ENCODE results near the gene EFHD1. TPM values are rescaled to one million over a fixed set of nuclear protein-coding genes. Genes with fewer than 3 reads are reported as not detected.
"Not testable (repeated sequence)": the region's sequence is repeated elsewhere in the genome, so short reads cannot be mapped to it uniquely, and the experiment has no call there.

The EFHD1 gene
- total RNA-seq, 3 donors from 2014 or later: 0.16 to 0.69 (median 0.35) TPM

DNA sequence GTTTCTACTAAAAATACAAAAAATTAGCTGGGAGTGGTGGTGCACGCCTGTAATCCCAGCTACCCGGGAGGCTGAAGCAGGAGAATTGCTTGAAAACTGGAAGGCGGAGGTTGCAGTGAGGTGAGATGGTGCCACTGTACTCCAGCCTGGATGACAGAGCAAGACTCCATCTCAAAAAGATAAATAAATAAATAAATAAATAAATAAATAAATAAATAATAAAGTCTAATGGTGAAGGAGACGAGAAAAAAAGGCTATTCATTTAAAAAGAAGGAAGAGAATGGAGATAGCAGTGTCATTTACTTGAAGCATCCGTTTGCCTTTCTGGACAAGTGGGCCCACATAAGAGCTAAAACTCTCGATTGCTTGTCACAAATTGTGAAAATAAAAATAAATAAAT lies 52.0 kb downstream of the EFHD1 start:
- H3K4me1 Mint-ChIP-seq (ENCODE audit: low read depth); DNase-seq; H3K27me3 Mint-ChIP-seq (ENCODE audit: low read depth); ATAC-seq; H3K4me3 Mint-ChIP-seq; H3K9me3 Mint-ChIP-seq; H3K36me3 Mint-ChIP-seq (ENCODE audit: insufficient read depth): not testable (repeated sequence)

DNA sequence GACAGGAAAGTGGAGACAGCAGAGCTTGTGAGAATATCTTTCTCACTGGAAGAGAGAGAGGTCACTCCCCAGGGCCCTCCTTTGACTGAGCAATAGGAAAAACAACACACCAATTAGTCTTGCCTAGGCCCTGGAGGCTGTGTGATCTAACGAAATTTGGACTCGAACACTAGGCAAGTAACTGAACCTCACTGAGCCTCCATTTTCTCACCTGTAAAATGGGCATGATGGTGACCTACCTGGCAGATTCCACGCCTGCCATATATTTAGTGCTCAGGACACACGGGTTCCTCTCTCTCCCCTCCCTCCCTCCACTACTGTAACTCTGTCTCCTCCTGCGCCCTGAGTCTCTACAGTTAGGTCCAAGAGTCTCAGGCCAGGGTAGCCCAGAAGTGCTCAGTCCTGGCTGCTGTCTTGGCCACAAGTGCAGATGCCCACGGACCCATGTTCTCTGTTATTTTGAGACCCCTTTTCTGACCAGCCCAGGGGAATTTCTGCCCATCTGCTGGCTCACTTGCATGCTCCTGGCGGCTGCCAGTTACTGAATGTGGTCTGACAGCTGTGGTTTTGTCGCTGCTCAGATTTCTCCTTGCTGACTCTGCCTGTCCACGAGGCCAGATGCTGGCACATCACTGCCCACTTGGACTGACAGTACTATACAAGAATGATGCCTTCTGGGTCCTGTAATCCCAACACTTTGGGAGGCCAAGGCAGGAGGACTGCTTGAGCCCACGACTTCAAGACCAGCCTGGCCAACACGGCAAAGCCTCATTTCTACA lies 54.2 kb downstream of the EFHD1 start:
- Mint-ChIP-seq H3K27me3 (ENCODE audit: low read depth) (no peaks in the 10 kb centered on the region), H3K36me3 (ENCODE audit: insufficient read depth) (no peaks in the 10 kb centered on the region), H3K4me3 (no peak overlapping the region), H3K9me3 (no peaks in the 10 kb centered on the region), H3K4me1 (ENCODE audit: low read depth) (no peaks in the 10 kb centered on the region)
- ATAC-seq (no peak), DNase-seq (no peak)

DNA sequence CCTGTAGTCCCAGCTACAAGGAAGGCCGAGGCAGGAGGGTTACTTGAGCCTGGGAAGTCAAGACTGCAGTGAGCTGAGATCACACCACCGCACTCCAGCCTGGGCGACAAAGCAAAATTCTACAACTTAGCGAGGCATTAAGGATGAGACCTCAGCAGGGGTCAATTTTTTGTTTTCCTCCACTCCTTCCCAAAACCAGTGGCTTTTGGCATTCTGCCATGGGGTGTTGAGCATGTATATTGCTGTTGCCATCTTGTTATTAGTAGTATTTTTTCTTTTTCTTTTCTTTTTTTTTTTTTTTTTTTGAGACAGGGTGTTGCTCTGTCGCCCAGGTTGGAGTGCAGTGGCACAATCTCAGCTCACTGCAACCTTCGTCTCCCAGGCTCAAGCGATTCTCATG lies 54.8 kb downstream of the EFHD1 start:
- Mint-ChIP-seq H3K36me3 (ENCODE audit: insufficient read depth) (no peaks in the 10 kb centered on the region), H3K9me3 (no peaks in the 10 kb centered on the region), H3K4me3 (no peak overlapping the region), H3K4me1 (ENCODE audit: low read depth) (no peaks in the 10 kb centered on the region), H3K27me3 (ENCODE audit: low read depth) (no peaks in the 10 kb centered on the region)
- DNase-seq (no peak), ATAC-seq (no peak)

DNA sequence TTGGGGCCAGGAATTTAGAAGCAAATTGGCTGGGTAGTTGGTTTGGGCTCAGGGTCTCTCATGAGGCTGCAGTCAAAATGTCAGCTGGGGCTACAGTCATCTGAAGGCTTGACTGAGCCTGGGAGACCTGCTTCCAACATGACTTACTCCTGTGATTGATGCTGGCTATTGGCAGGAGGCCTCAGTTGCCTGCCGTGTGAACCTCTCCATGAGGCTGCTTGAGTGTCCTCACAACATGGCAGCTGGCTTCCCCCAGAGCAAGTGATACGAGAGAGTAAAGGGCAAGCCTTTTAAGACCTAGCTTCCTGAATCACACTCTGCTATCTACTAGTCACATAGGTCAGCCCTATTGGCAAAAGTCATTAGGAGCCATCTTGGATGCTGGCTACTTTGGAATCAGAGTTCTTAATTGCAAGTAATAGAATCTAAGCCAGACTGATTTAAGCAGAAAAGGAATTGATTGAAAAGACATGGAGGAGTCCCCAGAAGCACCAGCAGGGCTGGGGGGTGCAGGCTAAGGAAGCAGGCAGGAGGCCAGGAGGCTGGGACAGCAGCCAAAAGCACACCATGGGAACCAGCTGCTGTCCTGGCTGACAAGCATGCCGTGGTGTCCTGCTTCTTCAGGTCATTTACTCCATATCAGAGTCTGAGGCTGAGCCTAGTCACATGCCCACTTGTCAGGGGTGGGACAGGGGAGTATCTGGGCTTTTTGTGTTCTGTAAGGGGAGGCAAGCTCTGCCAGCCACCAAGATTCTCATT lies 55.9 kb downstream of the EFHD1 start:
- H3K27me3 Mint-ChIP-seq (ENCODE audit: low read depth): no peaks in the 10 kb centered on the region

DNA sequence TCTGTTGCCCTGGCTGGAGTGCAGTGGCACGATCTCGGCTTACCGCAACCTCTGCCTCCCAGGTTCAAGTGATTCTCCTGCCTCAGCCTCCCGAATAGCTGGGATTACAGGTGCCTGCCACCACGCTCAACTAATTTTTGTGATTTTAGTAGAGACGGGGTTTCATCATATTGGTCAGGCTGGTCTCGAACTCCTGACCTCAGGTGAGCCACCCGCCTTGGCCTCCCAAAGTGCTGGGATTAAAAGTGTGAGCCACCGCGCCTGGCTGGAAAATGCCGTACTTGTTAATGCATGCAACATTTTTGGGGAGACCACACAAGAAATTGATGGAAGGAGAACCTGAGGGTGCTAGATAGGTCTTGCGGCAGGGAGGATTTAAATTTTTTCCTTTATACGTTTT lies 57.7 kb downstream of the EFHD1 start:
- not testable (repeated sequence) for DNase-seq; H3K36me3 Mint-ChIP-seq (ENCODE audit: insufficient read depth); H3K27me3 Mint-ChIP-seq (ENCODE audit: low read depth); ATAC-seq; H3K4me3 Mint-ChIP-seq; H3K9me3 Mint-ChIP-seq; H3K4me1 Mint-ChIP-seq (ENCODE audit: low read depth)

More for the DNA sequence above, 55.9 kb downstream of the EFHD1 start:
- H3K9me3 Mint-ChIP-seq: no peaks in the 10 kb centered on the region
- no peaks in the 10 kb centered on the region for H3K4me1 Mint-ChIP-seq (ENCODE audit: low read depth)
- no peak overlapping the region for H3K4me3 Mint-ChIP-seq
- ATAC-seq (no peak), DNase-seq (no peak)
- no peaks in the 10 kb centered on the region for H3K36me3 Mint-ChIP-seq (ENCODE audit: insufficient read depth)

DNA sequence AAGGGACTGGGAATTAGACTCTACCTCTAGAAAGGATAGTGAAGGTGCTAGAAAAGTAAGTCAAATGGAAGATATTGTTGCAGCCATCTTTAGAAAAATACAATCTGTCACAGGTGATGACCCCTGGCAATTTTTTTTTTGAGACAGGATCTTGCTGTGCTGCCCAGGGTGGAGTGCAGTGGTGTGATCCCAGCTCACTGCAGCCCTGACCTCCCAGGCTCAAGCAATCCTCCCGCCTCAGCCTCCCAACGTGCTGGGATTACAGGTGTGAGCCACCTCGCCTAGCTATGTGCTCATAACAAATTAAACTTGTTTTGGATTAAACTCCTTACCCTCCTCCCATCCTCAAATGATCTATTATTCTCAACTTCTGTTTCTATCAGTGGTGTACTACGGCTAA lies 59.9 kb downstream of the EFHD1 start:
- ATAC-seq: no peak
- no peaks in the 10 kb centered on the region for H3K36me3 Mint-ChIP-seq (ENCODE audit: insufficient read depth)

DNA sequence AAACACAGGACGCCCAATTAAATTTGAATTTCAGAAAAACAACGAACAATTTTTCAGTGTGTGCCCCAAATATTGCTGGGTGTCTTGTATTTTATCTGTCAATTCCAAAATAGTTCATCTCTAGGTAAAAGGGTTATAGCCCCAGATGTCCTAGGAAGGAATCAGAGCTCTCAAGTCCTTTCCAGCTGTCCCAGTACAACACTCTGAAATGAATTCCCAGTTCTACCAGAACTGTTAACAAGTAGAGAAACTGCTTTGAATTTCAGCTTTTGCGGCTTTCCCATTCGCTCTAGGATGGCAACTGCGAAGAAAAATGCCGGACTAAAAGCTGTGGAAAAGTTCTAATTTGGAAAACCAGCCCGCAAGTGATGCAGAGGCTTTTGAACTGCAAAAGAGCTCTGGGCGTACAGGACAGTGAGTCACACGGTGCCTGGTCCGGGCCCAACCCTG lies 63.2 kb downstream of the EFHD1 start:
- Mint-ChIP-seq H3K4me1 (ENCODE audit: low read depth) (peaks cover 32% of the 10 kb centered on the region), H3K4me3 (peak overlapping the region; percentile 91), H3K9me3 (peaks cover 7% of the 10 kb centered on the region), H3K36me3 (ENCODE audit: insufficient read depth) (peaks cover 18% of the 10 kb centered on the region), H3K27me3 (ENCODE audit: low read depth) (no peaks in the 10 kb centered on the region)
- DNase-seq (no peak), ATAC-seq (no peak)

More for the DNA sequence above, 59.9 kb downstream of the EFHD1 start:
- H3K4me1 Mint-ChIP-seq (ENCODE audit: low read depth): peaks cover 6% of the 10 kb centered on the region
- no peaks in the 10 kb centered on the region for H3K27me3 Mint-ChIP-seq (ENCODE audit: low read depth)
- H3K4me3 Mint-ChIP-seq: no peak overlapping the region
- H3K9me3 Mint-ChIP-seq: peaks cover 7% of the 10 kb centered on the region
- DNase-seq: no peak

DNA sequence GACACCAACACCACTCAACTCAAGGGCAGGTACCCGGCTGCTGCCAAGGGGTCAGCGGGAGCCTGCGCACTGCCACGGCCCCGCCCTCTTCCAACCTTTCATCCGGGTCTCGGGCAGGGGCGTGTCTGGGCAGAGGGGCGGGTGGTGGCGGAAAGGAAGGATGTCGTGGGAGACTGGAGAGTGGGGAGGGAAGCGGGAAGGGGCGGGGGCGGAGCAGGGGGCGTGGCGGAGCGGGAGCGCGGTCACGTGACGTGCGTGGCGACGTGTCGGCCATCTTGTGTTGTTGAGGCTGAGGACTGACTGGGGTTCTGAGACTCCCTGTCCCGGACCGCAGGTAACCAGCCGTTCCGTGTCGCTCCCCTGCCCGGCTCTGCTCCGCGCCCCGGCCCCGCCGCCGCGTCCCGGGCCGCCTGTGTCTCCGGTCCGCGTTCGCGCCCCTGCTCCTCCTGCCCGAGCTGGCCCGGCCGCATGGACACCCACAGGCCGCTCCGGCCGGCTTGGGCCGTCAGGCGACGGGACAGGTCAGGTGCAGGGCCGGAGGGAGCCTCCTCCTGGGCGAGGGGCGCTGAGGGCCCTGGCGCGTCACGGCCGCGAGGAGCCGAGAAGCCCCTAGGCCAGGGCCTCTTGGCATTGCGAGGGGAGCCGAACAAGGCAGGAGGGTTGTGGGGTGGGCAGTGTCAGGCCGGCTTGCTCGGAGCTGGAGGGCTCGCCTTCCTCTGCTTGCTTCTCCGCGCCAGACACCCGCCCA lies 63.8 kb downstream of the EFHD1 start, which contains the start of gene GIGYF2:
TSS of gene GIGYF2 (plus strand) at position 273 of the 748 bp plus-strand sequence. CDS start 37,867 bp downstream, outside the sequence.
- DNase-seq (peak; percentile 93), ATAC-seq (peak; percentile 90 to 93)
- Mint-ChIP-seq H3K4me1 (ENCODE audit: low read depth) (peaks cover 32% of the 10 kb centered on the region), H3K27me3 (ENCODE audit: low read depth) (no peaks in the 10 kb centered on the region), H3K4me3 (peak within 1 kb of the TSS; percentile 91), H3K36me3 (ENCODE audit: insufficient read depth) (peaks cover 18% of the 10 kb centered on the region), H3K9me3 (peaks cover 7% of the 10 kb centered on the region)

DNA sequence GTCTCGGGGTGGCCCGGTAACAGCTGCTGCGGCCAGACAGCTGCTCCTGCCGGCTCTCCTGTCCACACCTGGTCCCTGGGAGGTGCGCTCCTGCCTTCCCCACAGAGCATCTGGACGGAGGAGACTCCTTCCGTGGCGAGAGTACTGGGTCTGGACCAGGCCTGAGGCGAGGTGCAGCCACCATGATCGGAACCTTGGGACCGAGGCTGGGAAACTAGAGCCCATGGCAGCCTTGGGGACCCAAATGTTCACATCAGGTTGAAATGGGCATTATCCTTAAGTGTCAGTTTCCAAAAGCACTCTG lies 64.4 kb downstream of the EFHD1 start:
- peaks cover 7% of the 10 kb centered on the region for H3K9me3 Mint-ChIP-seq
- peaks cover 36% of the 10 kb centered on the region for H3K4me1 Mint-ChIP-seq (ENCODE audit: low read depth)
- no peaks in the 10 kb centered on the region for H3K27me3 Mint-ChIP-seq (ENCODE audit: low read depth)
- ATAC-seq (peak; percentile 16 to 25), DNase-seq (no peak)
- peak overlapping the region; percentile 91 for H3K4me3 Mint-ChIP-seq
- peaks cover 18% of the 10 kb centered on the region for H3K36me3 Mint-ChIP-seq (ENCODE audit: insufficient read depth)

DNA sequence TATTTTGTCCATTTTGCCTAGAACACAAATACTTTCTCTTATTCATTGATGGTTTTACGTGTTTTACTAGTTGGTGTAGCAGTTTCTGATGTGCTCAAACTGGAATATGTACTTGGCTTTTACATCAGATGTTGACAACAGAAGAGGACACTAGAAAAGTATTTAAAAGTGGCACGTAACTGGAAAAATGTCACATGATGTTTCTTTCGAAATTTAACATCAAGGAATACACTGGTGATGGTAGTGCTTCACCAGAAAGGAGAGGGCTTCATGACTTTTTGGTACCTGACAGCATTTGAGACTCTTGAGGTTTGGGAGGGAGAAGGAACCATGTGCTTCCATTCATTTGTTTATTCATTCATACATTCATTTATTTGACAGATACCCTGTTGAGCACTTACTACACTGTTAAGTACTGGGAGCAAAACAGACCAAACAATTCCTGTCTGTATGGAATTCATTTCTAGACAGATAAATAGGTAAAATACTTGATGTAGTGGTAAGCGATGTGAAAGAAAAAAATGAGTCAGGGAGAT lies 65.2 kb downstream of the EFHD1 start:
- DNase-seq (no peak), ATAC-seq (no peak)
- Mint-ChIP-seq H3K36me3 (ENCODE audit: insufficient read depth) (peaks cover 21% of the 10 kb centered on the region), H3K4me1 (ENCODE audit: low read depth) (peaks cover 39% of the 10 kb centered on the region), H3K4me3 (peak overlapping the region; percentile 91), H3K27me3 (ENCODE audit: low read depth) (no peaks in the 10 kb centered on the region), H3K9me3 (peaks cover 7% of the 10 kb centered on the region)

DNA sequence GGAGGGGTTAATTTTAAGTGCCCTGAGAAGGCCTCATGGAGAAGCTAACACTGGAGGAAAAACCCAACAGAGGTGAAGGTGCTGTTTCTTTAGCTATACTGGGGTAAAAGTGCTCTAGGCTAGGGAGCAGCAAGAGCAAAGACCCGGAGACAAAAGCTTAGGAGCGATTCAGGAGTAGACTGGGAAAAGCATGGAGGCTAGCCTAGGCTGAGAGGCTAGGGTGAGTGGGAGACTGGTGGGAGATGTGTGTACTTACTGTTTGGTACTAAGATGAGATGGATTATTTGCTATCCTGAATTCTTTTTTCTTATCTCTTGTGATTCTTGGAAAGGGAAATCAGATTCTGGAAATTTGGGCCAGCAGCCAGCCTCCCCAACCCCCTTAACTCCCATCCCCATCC lies 65.7 kb downstream of the EFHD1 start:
- peak overlapping the region; percentile 91 for H3K4me3 Mint-ChIP-seq
- ATAC-seq (no peak), DNase-seq (no peak)
- no peaks in the 10 kb centered on the region for H3K27me3 Mint-ChIP-seq (ENCODE audit: low read depth)
- H3K4me1 Mint-ChIP-seq (ENCODE audit: low read depth): peaks cover 44% of the 10 kb centered on the region
- peaks cover 25% of the 10 kb centered on the region for H3K36me3 Mint-ChIP-seq (ENCODE audit: insufficient read depth)
- peaks cover 7% of the 10 kb centered on the region for H3K9me3 Mint-ChIP-seq

DNA sequence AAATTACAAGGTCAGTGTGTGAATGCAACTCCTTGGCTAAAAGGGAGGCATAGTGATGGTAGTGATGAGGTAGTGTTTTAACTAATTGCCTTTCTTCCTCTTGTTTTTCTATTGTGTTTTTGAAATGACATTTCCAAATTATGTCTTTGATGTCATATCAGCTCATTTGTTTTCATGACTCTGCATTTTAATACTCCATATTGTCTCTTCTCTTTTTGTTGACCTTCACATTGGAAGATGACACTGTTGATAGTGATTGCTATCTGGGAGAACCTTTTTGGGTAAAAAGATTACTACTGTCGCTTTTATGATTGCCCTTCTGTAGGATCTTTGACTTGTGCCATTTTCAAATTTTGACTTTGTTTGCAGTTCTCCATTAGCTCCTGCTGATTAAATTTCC lies 66.8 kb downstream of the EFHD1 start:
- Mint-ChIP-seq H3K9me3 (peaks cover 3% of the 10 kb centered on the region), H3K4me3 (peak overlapping the region; percentile 43), H3K4me1 (ENCODE audit: low read depth) (peaks cover 47% of the 10 kb centered on the region), H3K27me3 (ENCODE audit: low read depth) (no peaks in the 10 kb centered on the region), H3K36me3 (ENCODE audit: insufficient read depth) (peaks cover 32% of the 10 kb centered on the region)
- DNase-seq: no peak
- no peak for ATAC-seq

DNA sequence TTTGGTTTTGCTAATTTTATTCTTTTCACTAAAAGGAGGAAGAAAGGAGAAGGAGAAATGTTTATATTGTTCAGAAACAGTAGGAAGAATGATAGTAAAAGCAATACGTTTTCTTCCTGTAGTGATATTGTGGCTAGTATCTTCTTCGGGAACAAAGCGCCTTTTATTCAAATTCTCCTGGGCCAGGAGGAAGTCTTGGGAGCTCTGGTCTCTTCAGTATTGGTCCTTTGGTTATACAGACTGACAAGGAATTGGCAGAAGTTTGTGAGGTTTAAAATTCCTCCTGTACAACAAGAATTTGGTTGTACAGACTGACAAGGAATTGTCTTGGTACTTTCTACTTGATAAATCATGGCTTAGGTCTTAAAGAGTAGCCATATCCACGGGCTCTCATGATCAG lies 73.7 kb downstream of the EFHD1 start:
- H3K4me3 Mint-ChIP-seq: no peak overlapping the region
- no peaks in the 10 kb centered on the region for H3K9me3 Mint-ChIP-seq
- no peak for DNase-seq
- peaks cover 18% of the 10 kb centered on the region for H3K4me1 Mint-ChIP-seq (ENCODE audit: low read depth)
- H3K36me3 Mint-ChIP-seq (ENCODE audit: insufficient read depth): peaks cover 24% of the 10 kb centered on the region
- ATAC-seq: no peak
- no peaks in the 10 kb centered on the region for H3K27me3 Mint-ChIP-seq (ENCODE audit: low read depth)

DNA sequence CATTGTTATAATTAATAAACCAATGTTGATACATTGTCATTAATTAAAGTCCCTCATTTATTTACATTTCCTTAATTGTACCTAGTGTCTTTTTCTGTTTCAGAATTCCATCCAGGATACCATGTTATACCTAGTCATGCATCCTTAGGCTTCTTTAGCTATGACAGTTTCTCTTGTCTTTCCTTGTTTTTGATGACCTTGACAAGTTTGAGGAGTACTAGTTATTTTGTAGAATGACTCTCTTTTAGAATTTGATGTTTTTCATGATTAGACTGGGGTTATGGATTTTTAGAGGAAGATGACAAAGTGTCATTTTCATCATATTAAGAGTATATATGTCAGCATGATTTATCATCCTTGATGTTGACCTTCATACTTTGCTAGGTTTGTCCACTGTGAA lies 80.1 kb downstream of the EFHD1 start:
- H3K4me3 Mint-ChIP-seq: no peak overlapping the region
- ATAC-seq (no peak), DNase-seq (no peak)
- peaks cover 35% of the 10 kb centered on the region for H3K36me3 Mint-ChIP-seq (ENCODE audit: insufficient read depth)
- peaks cover 26% of the 10 kb centered on the region for H3K4me1 Mint-ChIP-seq (ENCODE audit: low read depth)
- H3K9me3 Mint-ChIP-seq: no peaks in the 10 kb centered on the region
- H3K27me3 Mint-ChIP-seq (ENCODE audit: low read depth): no peaks in the 10 kb centered on the region
